B cell (primary cell): ENCODE data around the gene TLL2. TPM values are rescaled to one million over a fixed set of nuclear protein-coding genes. Genes with fewer than 3 reads are reported as not detected.

ENCODE experiments used
- ATAC-seq: fragments of 200-7000 bp; cut with Tn5 transposase; one replicate; pipeline ENCODE4 v1.10.0; 2021; ENCODE audit warnings: low read depth, mild to moderate bottlenecking, moderate number of reproducible peaks, moderate library complexity
- CTCF ChIA-PET: fragments of 350-600 bp; sonication (Branson Sonifier 250); formaldehyde crosslinking; loops from one replicate; lab custom pipeline; 2021; ENCODE audit warnings: antibody characterized with exemption, inconsistent platforms; lab: Charles Lee
- POLR2A ChIA-PET: fragments of 350-600 bp; sonication (Branson Sonifier 250); formaldehyde crosslinking; loops from one replicate; lab custom pipeline; 2021; ENCODE audit warnings: antibody characterized with exemption; lab: Charles Lee
- DNase-seq: peaks from one replicate; pipeline ENCODE4 v3.0.0; 2013
- H2AFZ ChIP-seq: 2 replicates; pipeline ENCODE4 v1.6.1; 2012; ENCODE audit warnings: mild to moderate bottlenecking, low read depth, low read length; ENCODE audit not compliant: insufficient read depth, poor library complexity, severe bottlenecking
- H3K27ac ChIP-seq, 2 donors: 1 replicate in 1 of 2; 2 replicates in 1 of 2; pipeline ENCODE4 v1.5.1; 2012 to 2013; ENCODE audit warnings: low read length in 2 of 2, mild to moderate bottlenecking in 2 of 2, moderate library complexity in 1 of 2
- H3K27me3 ChIP-seq, 4 experiments: fragments of 200-600 bp in 1 of 4; sonication (generic) in 1 of 4; replicated peaks in 1 of 4; 1 replicate in 2 of 4; 2 replicates in 2 of 4; pipeline versions ENCODE4 v1.6.1 to v1.7.0; 2013 to 2016; ENCODE audit warnings: low read length in 3 of 4, mild to moderate bottlenecking in 2 of 4, mixed read lengths in 1 of 4, moderate library complexity in 1 of 4; ENCODE audit not compliant: insufficient read depth in 4 of 4, control insufficient read depth in 3 of 4; ENCODE audit errors: control extremely low read depth in 1 of 4
- H3K36me3 ChIP-seq, 2 experiments: replicated peaks in 1 of 2; 1 replicate in 1 of 2; 2 replicates in 1 of 2; pipeline versions ENCODE4 v1.6.1 to v1.7.1; 2013; ENCODE audit warnings: low read length in 1 of 2; ENCODE audit not compliant: insufficient read depth in 2 of 2, control insufficient read depth in 1 of 2; ENCODE audit errors: control extremely low read depth in 1 of 2, extremely low read depth in 1 of 2
- H3K4me1 ChIP-seq, 2 donors: fragments of 200-600 bp in 1 of 2; sonication (generic) in 1 of 2; 1 replicate in 1 of 2; 2 replicates in 1 of 2; pipeline versions ENCODE4 v1.5.1 to v1.6.1; 2013 to 2017; ENCODE audit warnings: low read length in 2 of 2; ENCODE audit not compliant: control insufficient read depth in 2 of 2, insufficient read depth in 2 of 2
- H3K4me2 ChIP-seq: replicated peaks from 2 replicates; pipeline ENCODE3; 2012; ENCODE audit warnings: mild to moderate bottlenecking, low read depth, low read length; ENCODE audit not compliant: poor library complexity, severe bottlenecking
- H3K4me3 ChIP-seq, 5 experiments: fragments of 200-600 bp in 1 of 5; sonication (generic) in 1 of 5; 1 replicate in 3 of 5; 2 replicates in 2 of 5; pipeline versions ENCODE4 v1.5.1 to v1.7.0; 2011 to 2016; ENCODE audit warnings: low read length in 4 of 5, mild to moderate bottlenecking in 4 of 5, low read depth in 2 of 5, control low read depth in 1 of 5, moderate library complexity in 1 of 5; ENCODE audit not compliant: insufficient read depth in 1 of 5; ENCODE audit errors: control extremely low read depth in 1 of 5, extremely low read depth in 1 of 5
- H3K79me2 ChIP-seq: fragments of 200-600 bp; sonication (generic); one replicate; pipeline ENCODE4 v1.6.0; 2016; ENCODE audit warnings: low read length; ENCODE audit not compliant: control insufficient read depth, insufficient read depth
- H3K9ac ChIP-seq: fragments of 200-600 bp; sonication (generic); 2 replicates; pipeline ENCODE4 v1.6.1; 2017; ENCODE audit warnings: mild to moderate bottlenecking, low read length, moderate library complexity
- H3K9me3 ChIP-seq, 3 donors: one replicate each; pipeline versions ENCODE4 v1.6.1 to v1.7.1; 2013; ENCODE audit warnings: low read length in 2 of 3; ENCODE audit not compliant: control insufficient read depth in 2 of 3, insufficient read depth in 1 of 3; ENCODE audit errors: control extremely low read depth in 1 of 3
- H4K20me1 ChIP-seq: 2 replicates; pipeline ENCODE4 v1.6.0; 2012; ENCODE audit warnings: mild to moderate bottlenecking, low read length; ENCODE audit not compliant: insufficient read depth, control insufficient read depth, poor library complexity, severe bottlenecking
- H3K27ac Mint-ChIP-seq: one replicate; pipeline ENCODE4 v1.8.0; 2021; ENCODE audit warnings: mixed read lengths
- H3K27me3 Mint-ChIP-seq: one replicate; pipeline ENCODE4 v1.8.0; 2021; ENCODE audit warnings: mixed read lengths
- H3K4me1 Mint-ChIP-seq: one replicate; pipeline ENCODE4 v1.8.0; 2021; ENCODE audit warnings: mixed read lengths
- H3K4me3 Mint-ChIP-seq: one replicate; pipeline ENCODE4 v1.8.0; 2021; ENCODE audit warnings: mixed read lengths
- H3K9me3 Mint-ChIP-seq: one replicate; pipeline ENCODE4 v1.8.0; 2022; ENCODE audit warnings: mixed read lengths; ENCODE audit not compliant: insufficient read depth
- EZH2 ChIP-seq: IDR thresholded peaks from 2 replicates; pipeline ENCODE4 v1.6.1; 2012; ENCODE audit warnings: borderline replicate concordance, low read depth, mild to moderate bottlenecking, moderate library complexity, low read length; ENCODE audit not compliant: insufficient read depth, poor library complexity, severe bottlenecking
- WGBS: methylation state at CpG from one replicate; pipeline ENCODE4 v1.1.5; 2013; ENCODE audit warnings: missing lambda C conversion rate; ENCODE audit not compliant: insufficient coverage; 5-methylcytosine and 5-hydroxymethylcytosine counted together
- intact Hi-C: fragments of 100-400 bp; cut with micrococcal nuclease; formaldehyde crosslinking; loops from one replicate; pipeline ENCODE4 v1.10.0; 2022
- polyA plus RNA-seq: library from polyadenylated mRNA; depleted of rRNA; stranded (reverse); fragments of >200 nt; gene quantifications from 2 replicates; pipeline ENCODE4 v1.2.3, GENCODE V29; 2012
- total RNA-seq, 2 donors: library from RNA; stranded (reverse); fragments of 120-200 nt in 1 of 2; gene quantifications; 1 replicate in 1 of 2; 2 replicates in 1 of 2; pipeline versions ENCODE4 v1.2.3 to v1.2.4, GENCODE V29; 2013 to 2022
- TF ChIP-seq, protein P1 (sequence below): fragments of 200-600 bp; IDR thresholded peaks from one replicate; pipeline ENCODE4 v1.8.0; 2022; ENCODE audit warnings: antibody characterized with exemption, mild to moderate bottlenecking

TLL2 gene
- total and polyA plus RNA-seq, 2 donors (not counting 1 experiment from before 2014, with no cell fraction given) = 0.13 to 0.47 TPM

DNA sequence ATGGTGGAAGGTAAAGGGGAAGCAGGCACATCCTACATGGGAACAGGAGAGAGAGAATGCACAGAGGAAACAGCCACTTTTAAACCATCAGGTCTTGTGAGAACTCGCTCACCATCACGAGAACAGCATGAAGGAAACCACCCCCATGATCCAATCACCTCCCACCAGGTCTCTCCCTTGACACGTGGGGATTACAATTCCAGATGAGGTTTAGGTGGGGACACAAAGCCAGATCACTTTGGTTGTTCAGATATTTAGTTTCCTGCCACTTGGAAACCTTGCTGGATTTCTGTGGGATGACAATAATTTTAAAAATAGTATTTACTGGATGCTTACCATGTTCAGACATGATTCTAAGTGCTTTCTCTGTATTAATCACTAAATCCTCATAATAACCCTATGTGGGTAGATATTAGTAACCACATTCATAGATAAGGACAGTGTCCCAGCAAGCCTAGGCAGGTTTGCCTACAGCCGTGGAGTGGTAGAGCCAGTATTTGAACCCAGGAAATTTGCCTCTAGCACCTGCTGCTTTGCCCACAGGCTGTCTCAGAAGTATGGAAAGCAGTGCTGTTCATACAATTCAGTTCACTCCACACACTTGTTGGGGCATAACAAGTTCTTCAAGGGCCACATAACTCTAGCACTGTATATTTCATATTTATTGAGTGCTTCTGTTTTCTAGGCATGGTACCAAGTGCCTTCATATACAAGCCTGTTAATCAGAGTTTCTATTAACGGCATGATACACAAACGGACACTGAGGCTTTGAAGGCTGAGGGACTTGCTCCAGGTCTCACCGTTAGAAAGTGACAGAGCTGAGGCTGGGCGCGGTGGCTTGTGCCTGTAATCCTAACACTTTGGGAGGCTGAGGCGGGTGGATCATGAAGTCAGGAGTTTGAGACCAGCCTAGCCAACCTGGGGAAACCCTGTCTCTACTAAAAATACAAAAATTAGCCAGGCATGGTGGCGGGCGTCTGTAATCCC lies 8.3 kb downstream of the TLL2 start:
- Histone ChIP-seq H3K9me3 (no peaks in the 10 kb centered on the region), H3K9ac (no peak overlapping the region), H3K36me3 (no peaks in the 10 kb centered on the region), H3K79me2 (no peaks in the 10 kb centered on the region), H3K27me3 (peaks cover 0 to 8% (median 2%) of the 10 kb centered on the region in 4 experiments), H3K4me3 (no peak overlapping the region), H3K4me2 (no peak overlapping the region), H2AFZ (no peak overlapping the region), H4K20me1 (no peaks in the 10 kb centered on the region), H3K27ac (no peak overlapping the region), H3K4me1 (no peaks in the 10 kb centered on the region)
- 89% methylated on average over 5 of the region's 12 CpGs for WGBS
- Mint-ChIP-seq H3K27ac (no peak overlapping the region), H3K9me3 (no peaks in the 10 kb centered on the region), H3K27me3 (peaks cover 8% of the 10 kb centered on the region), H3K4me1 (no peaks in the 10 kb centered on the region), H3K4me3 (no peak overlapping the region)
- ATAC-seq (no peak), DNase-seq (no peak)
- ChIA-PET CTCF (no interaction called here), POLR2A (no interaction called here)
- intact Hi-C loops = no loop called here
- TF ChIP-seq, protein P1, sequence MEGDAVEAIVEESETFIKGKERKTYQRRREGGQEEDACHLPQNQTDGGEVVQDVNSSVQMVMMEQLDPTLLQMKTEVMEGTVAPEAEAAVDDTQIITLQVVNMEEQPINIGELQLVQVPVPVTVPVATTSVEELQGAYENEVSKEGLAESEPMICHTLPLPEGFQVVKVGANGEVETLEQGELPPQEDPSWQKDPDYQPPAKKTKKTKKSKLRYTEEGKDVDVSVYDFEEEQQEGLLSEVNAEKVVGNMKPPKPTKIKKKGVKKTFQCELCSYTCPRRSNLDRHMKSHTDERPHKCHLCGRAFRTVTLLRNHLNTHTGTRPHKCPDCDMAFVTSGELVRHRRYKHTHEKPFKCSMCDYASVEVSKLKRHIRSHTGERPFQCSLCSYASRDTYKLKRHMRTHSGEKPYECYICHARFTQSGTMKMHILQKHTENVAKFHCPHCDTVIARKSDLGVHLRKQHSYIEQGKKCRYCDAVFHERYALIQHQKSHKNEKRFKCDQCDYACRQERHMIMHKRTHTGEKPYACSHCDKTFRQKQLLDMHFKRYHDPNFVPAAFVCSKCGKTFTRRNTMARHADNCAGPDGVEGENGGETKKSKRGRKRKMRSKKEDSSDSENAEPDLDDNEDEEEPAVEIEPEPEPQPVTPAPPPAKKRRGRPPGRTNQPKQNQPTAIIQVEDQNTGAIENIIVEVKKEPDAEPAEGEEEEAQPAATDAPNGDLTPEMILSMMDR = no peak
- no peak for TF ChIP-seq EZH2
